ENCODE data around the gene TALDO1.

GRCh38 chr11:762421-763072 lies 15.3 kb downstream of the TALDO1 start:
- TF ChIP-seq REST (IDR thresholded peaks at IDR 0.05; ENCODE audit: low read depth), result no peak
- no peak for TF ChIP-seq TAF1 (IDR thresholded peaks at IDR 0.05; ENCODE audit: low read depth)
- no peak for TF ChIP-seq EP300 (IDR thresholded peaks at IDR 0.05; ENCODE audit: borderline replicate concordance)
- no peak for TF ChIP-seq USF1 (IDR thresholded peaks at IDR 0.05)
- peak; percentile 51 for TF ChIP-seq TEAD4 (IDR thresholded peaks at IDR 0.05)
- no peak; the same call in 1 of the 2 replicates for TF ChIP-seq MAX (IDR thresholded peaks at IDR 0.05)
- TF ChIP-seq NFIC (IDR thresholded peaks at IDR 0.05), result no peak
- TF ChIP-seq YY1 (IDR thresholded peaks at IDR 0.05; ENCODE audit: low read depth), result 0 out of 2 replicates have a peak, but pooled peaks have one; percentile 11
- no peak for TF ChIP-seq CREB1 (IDR thresholded peaks at IDR 0.05; ENCODE audit: low read depth)
- TF ChIP-seq TCF12 (IDR thresholded peaks at IDR 0.05; ENCODE audit: low read depth), result no peak
- TF ChIP-seq RAD21 (IDR thresholded peaks at IDR 0.05; ENCODE audit: low read depth), result peak; percentile 37; the same call in 1 of the 2 replicates
- TF ChIP-seq ZBTB7A (IDR thresholded peaks at IDR 0.05; ENCODE audit: low read depth), result no peak

Measured in Ishikawa (cell line).